GM12892 (cell line): Measurements from ENCODE around the gene EFEMP2.

Source experiments
- POLR2A ChIP-seq: IDR thresholded peaks from 2 replicates; pipeline ENCODE4 v1.6.1; 2011; ENCODE audit warnings: low read depth, low read length, control low read depth
- POLR2AphosphoS5 ChIP-seq: IDR thresholded peaks from 2 replicates; pipeline ENCODE4 v1.6.1; 2011; ENCODE audit warnings: low read depth, low read length, control low read depth
- TAF1 ChIP-seq: IDR thresholded peaks from 2 replicates; pipeline ENCODE4 v1.6.1; 2011; ENCODE audit warnings: low read depth, mild to moderate bottlenecking, control low read depth, low read length, borderline replicate concordance

- no peak for TF ChIP-seq TAF1
- TF ChIP-seq POLR2AphosphoS5 = no peak
- no peak for TF ChIP-seq POLR2A
Observed at GRCh38 chr11:65915821-65916251, 43.2 kb upstream of the EFEMP2 start.
